Stimulated activated naive B cell treated with anti-CD40 and anti-IgM and Interleukin-4, amounts not matched to agents 10 μg/mL and 1 μg/mL and 100 μg/mL, for 72 hours (primary cell): Measurements from ENCODE around the gene OTC.

Experiments
- ATAC-seq, 2 donors: fragments of 150-1000 bp; cut with Tn5 transposase; replicated peaks; 2 replicates each; pipeline ENCODE4 v1.10.0; 2021; ENCODE audit warnings: moderate library complexity in 1 of 2
- DNase-seq: peaks from one replicate; pipeline ENCODE4 v3.0.0; 2021
- H3K27ac Mint-ChIP-seq: one replicate; pipeline ENCODE4 v1.8.0; 2022; ENCODE audit warnings: mild to moderate bottlenecking, mixed read lengths
- H3K27me3 Mint-ChIP-seq, 2 donors: one replicate each; pipeline ENCODE4 v1.8.0; 2022; ENCODE audit warnings: mixed read lengths in 2 of 2
- H3K36me3 Mint-ChIP-seq, 2 donors: one replicate each; pipeline ENCODE4 v1.8.0; 2022; ENCODE audit warnings: mixed read lengths in 2 of 2, mild to moderate bottlenecking in 1 of 2
- H3K4me1 Mint-ChIP-seq, 2 donors: one replicate each; pipeline ENCODE4 v1.8.0; 2022; ENCODE audit warnings: mixed read lengths in 2 of 2, mild to moderate bottlenecking in 1 of 2
- H3K4me3 Mint-ChIP-seq, 2 donors: one replicate each; pipeline ENCODE4 v1.8.0; 2022; ENCODE audit warnings: mild to moderate bottlenecking in 2 of 2, mixed read lengths in 2 of 2, moderate library complexity in 1 of 2
- H3K9me3 Mint-ChIP-seq, 2 donors: one replicate each; pipeline ENCODE4 v1.8.0; 2022; ENCODE audit warnings: mixed read lengths in 2 of 2, mild to moderate bottlenecking in 1 of 2

OTC gene

GRCh38 chrX:38376747-38377146 is 24.3 kb downstream of the OTC start:
- peaks cover 0 to 3% of the 10 kb centered on the region in 2 donors for H3K9me3 Mint-ChIP-seq
- no peak for DNase-seq
- peaks cover 11 to 14% of the 10 kb centered on the region in 2 donors for H3K27me3 Mint-ChIP-seq
- H3K4me1 Mint-ChIP-seq: no peaks in the 10 kb centered on the region
- no peaks in the 10 kb centered on the region for H3K36me3 Mint-ChIP-seq
- no peak for ATAC-seq
- no peak overlapping the region for H3K4me3 Mint-ChIP-seq
- no peak overlapping the region for H3K27ac Mint-ChIP-seq

- H3K4me3 Mint-ChIP-seq: no peak overlapping the region
Observed at GRCh38 chrX:38379088-38379487, 26.7 kb downstream of the OTC start.

GRCh38 chrX:38382663-38383062 is 30.3 kb downstream of the OTC start:
- no peaks in the 10 kb centered on the region for H3K36me3 Mint-ChIP-seq
- ATAC-seq (no peak), DNase-seq (no peak)
- H3K4me3 Mint-ChIP-seq: no peak overlapping the region
- H3K27me3 Mint-ChIP-seq: peaks cover 7 to 9% of the 10 kb centered on the region in 2 donors
- no peak overlapping the region for H3K27ac Mint-ChIP-seq
- H3K9me3 Mint-ChIP-seq: peaks cover 0 to 2% of the 10 kb centered on the region in 2 donors
- no peaks in the 10 kb centered on the region for H3K4me1 Mint-ChIP-seq

More at GRCh38 chrX:38379088-38379487, 26.7 kb downstream of the OTC start:
- Mint-ChIP-seq H3K4me1 (no peaks in the 10 kb centered on the region), H3K9me3 (peaks cover 0 to 3% of the 10 kb centered on the region in 2 donors), H3K27ac (no peak overlapping the region), H3K36me3 (no peaks in the 10 kb centered on the region), H3K27me3 (peaks cover 8 to 11% of the 10 kb centered on the region in 2 donors)
- DNase-seq: no peak
- ATAC-seq: no peak

DNA sequence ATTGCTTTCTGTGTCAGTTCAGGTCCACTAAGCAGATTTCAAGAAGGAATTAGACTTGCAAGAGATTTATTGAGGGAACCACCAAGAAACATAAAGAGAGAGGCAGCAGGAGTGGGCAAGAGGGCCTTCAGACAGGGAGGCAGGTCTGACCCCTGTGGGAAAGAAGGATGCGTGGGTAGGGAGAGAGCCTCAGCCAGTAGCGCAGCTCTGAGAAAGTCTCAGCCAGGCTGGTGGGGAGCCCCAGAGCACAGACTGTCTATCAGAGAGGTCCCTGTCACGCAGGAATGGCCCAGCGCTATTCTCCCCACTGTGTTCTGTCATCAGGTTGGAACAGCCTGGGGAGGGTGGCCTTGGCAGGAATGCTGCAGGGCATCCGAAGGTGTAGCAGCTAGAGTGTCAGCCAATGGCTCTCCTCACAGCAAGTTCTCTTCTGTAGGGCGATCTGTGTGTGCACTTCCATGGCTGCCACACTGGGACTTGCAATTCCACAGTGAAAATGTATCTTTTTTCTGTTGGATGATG is 48.0 kb downstream of the OTC start:
- no peak overlapping the region for H3K4me3 Mint-ChIP-seq
- H3K27me3 Mint-ChIP-seq: peaks cover 0 to 4% of the 10 kb centered on the region in 2 donors
- no peaks in the 10 kb centered on the region for H3K9me3 Mint-ChIP-seq
- H3K36me3 Mint-ChIP-seq: no peaks in the 10 kb centered on the region
- DNase-seq (no peak), ATAC-seq (no peak)
- H3K27ac Mint-ChIP-seq: no peak overlapping the region
- no peaks in the 10 kb centered on the region for H3K4me1 Mint-ChIP-seq

- no peak overlapping the region for H3K27ac Mint-ChIP-seq
- no peaks in the 10 kb centered on the region for H3K36me3 Mint-ChIP-seq
- H3K27me3 Mint-ChIP-seq: peaks cover 0 to 10% of the 10 kb centered on the region in 2 donors
- ATAC-seq (no peak), DNase-seq (no peak)
- no peaks in the 10 kb centered on the region for H3K4me1 Mint-ChIP-seq
- H3K4me3 Mint-ChIP-seq: no peak overlapping the region
- no peaks in the 10 kb centered on the region for H3K9me3 Mint-ChIP-seq
Observed at GRCh38 chrX:38402118-38402517, 49.7 kb downstream of the OTC start.

GRCh38 chrX:38403834-38404233 is 51.4 kb downstream of the OTC start:
- ATAC-seq: no peak
- no peak for DNase-seq
- no peaks in the 10 kb centered on the region for H3K9me3 Mint-ChIP-seq
- H3K4me3 Mint-ChIP-seq: no peak overlapping the region
- no peaks in the 10 kb centered on the region for H3K36me3 Mint-ChIP-seq
- no peak overlapping the region for H3K27ac Mint-ChIP-seq
- H3K4me1 Mint-ChIP-seq: no peaks in the 10 kb centered on the region
- H3K27me3 Mint-ChIP-seq: peaks cover 5 to 15% of the 10 kb centered on the region in 2 donors

- DNase-seq (no peak), ATAC-seq (no peak)
- no peaks in the 10 kb centered on the region for H3K4me1 Mint-ChIP-seq
- no peaks in the 10 kb centered on the region for H3K36me3 Mint-ChIP-seq
- H3K27me3 Mint-ChIP-seq: peaks cover 5 to 18% of the 10 kb centered on the region in 2 donors
- H3K9me3 Mint-ChIP-seq: no peaks in the 10 kb centered on the region
- H3K27ac Mint-ChIP-seq: no peak overlapping the region
- no peak overlapping the region for H3K4me3 Mint-ChIP-seq
Observed at GRCh38 chrX:38407126-38407525, 54.7 kb downstream of the OTC start.

GRCh38 chrX:38409289-38409688 is 56.9 kb downstream of the OTC start:
- no peak for DNase-seq
- no peak for ATAC-seq
- Mint-ChIP-seq H3K27me3 (peaks cover 5 to 18% of the 10 kb centered on the region in 2 donors), H3K9me3 (no peaks in the 10 kb centered on the region), H3K4me1 (no peaks in the 10 kb centered on the region), H3K36me3 (no peaks in the 10 kb centered on the region), H3K4me3 (no peak overlapping the region), H3K27ac (no peak overlapping the region)

DNA sequence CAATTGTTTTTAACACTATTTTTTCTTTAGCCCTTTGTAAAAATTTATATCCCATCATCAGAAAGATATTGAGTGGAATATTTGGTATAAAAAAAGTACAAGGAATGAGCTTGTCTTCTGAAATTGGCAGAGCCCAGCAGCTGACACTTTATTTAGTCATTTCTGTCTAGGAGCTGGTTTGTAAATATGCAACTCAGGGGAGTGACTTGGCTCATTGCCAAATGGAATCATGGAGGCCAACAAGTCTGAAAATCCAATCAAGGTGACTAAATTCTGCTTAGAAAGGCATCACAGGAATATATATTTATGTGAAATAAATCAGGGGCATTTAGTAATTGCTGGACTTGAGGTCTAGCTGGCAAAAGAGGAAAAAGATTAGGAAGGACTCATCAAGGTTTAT is 74.4 kb downstream of the OTC start:
- Mint-ChIP-seq H3K9me3 (no peaks in the 10 kb centered on the region), H3K4me1 (no peaks in the 10 kb centered on the region), H3K4me3 (no peak overlapping the region), H3K27me3 (peaks cover 0 to 9% of the 10 kb centered on the region in 2 donors), H3K27ac (no peak overlapping the region), H3K36me3 (no peaks in the 10 kb centered on the region)
- ATAC-seq (no peak), DNase-seq (no peak)

DNA sequence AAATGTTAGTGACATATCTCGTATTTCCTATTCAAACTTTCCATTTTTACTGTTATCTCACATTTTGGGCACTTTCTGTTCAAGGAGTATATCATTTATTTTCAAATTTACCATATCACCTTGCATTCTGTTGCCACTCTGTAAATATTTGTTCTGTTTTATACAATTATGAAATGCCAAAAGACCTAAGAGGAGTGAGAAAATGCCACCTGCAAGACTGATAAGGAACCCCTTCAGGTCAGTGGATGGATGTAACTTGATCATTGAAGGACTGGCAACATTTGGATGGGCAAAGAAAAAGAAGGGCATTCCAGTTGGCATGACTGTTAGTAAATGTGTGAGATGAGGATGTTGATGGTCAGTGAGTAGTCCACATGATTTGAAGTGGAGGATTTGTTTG is 79.1 kb downstream of the OTC start:
- no peak overlapping the region for H3K27ac Mint-ChIP-seq
- no peak overlapping the region for H3K4me3 Mint-ChIP-seq
- peaks cover 0 to 14% of the 10 kb centered on the region in 2 donors for H3K27me3 Mint-ChIP-seq
- ATAC-seq (no peak), DNase-seq (no peak)
- H3K4me1 Mint-ChIP-seq: no peaks in the 10 kb centered on the region
- H3K36me3 Mint-ChIP-seq: no peaks in the 10 kb centered on the region
- no peaks in the 10 kb centered on the region for H3K9me3 Mint-ChIP-seq

- no peaks in the 10 kb centered on the region for H3K36me3 Mint-ChIP-seq
- H3K27ac Mint-ChIP-seq: no peak overlapping the region
- H3K27me3 Mint-ChIP-seq: peaks cover 0 to 22% of the 10 kb centered on the region in 2 donors
- H3K9me3 Mint-ChIP-seq: no peaks in the 10 kb centered on the region
- H3K4me3 Mint-ChIP-seq: no peak overlapping the region
- DNase-seq (no peak), ATAC-seq (no peak)
- no peaks in the 10 kb centered on the region for H3K4me1 Mint-ChIP-seq
Observed at GRCh38 chrX:38435130-38435529, 82.7 kb downstream of the OTC start.

GRCh38 chrX:38437093-38437492 is 84.7 kb downstream of the OTC start:
- DNase-seq: no peak
- Mint-ChIP-seq H3K9me3 (no peaks in the 10 kb centered on the region), H3K4me3 (no peak overlapping the region), H3K27me3 (peaks cover 0 to 17% of the 10 kb centered on the region in 2 donors), H3K36me3 (no peaks in the 10 kb centered on the region), H3K27ac (no peak overlapping the region), H3K4me1 (no peaks in the 10 kb centered on the region)
- no peak for ATAC-seq

DNA sequence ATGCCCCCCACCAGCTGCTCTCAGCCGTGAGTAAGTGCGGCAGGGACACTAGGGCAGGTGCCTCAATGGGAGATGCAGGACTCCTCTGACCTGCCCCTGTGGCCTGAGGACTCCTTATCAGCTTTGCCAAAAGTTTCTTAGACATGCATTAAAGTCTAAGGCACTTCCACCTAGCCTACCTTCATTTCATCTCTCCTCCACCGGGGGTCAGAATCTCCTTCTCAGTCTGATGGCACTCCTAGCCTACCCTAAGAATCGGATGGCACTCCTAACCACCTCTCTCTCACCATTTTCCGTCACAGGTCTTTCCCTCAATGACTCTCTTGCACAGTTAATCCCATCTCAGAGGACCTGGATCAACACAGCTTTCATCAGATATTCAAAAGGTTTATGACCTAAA is 85.9 kb downstream of the OTC start:
- peaks cover 0 to 24% of the 10 kb centered on the region in 2 donors for H3K27me3 Mint-ChIP-seq

DNA sequence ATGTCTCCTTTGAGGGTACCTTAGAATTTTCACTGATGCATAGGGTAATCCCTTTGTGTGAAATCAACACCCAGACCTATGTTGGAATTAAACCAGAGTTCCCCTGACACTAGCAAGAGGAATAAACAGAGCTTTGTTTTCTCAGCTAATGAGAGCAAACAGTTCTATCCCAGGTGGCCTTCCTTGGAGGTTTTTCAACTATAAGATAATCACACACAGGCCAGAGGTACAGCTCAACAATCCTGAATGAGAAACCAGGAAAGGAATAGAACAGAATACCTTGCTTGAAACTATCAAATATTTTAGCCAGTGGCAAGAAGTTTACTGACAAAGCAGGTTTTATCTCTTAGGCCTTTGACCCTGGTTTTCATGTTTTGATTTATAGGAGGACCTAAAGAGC is 100.2 kb downstream of the OTC start:
- no peak for DNase-seq
- Mint-ChIP-seq H3K27ac (no peak overlapping the region), H3K4me1 (no peaks in the 10 kb centered on the region), H3K36me3 (no peaks in the 10 kb centered on the region), H3K4me3 (no peak overlapping the region), H3K9me3 (no peaks in the 10 kb centered on the region), H3K27me3 (peaks cover 0 to 10% of the 10 kb centered on the region in 2 donors)
- ATAC-seq: no peak

More for the DNA sequence above, 85.9 kb downstream of the OTC start:
- Mint-ChIP-seq H3K4me1 (no peaks in the 10 kb centered on the region), H3K9me3 (no peaks in the 10 kb centered on the region), H3K4me3 (no peak overlapping the region), H3K27ac (no peak overlapping the region), H3K36me3 (no peaks in the 10 kb centered on the region)
- ATAC-seq (no peak), DNase-seq (no peak)

GRCh38 chrX:38458071-38458470 is 105.7 kb downstream of the OTC start:
- no peak overlapping the region for H3K27ac Mint-ChIP-seq
- no peaks in the 10 kb centered on the region for H3K4me1 Mint-ChIP-seq
- no peak overlapping the region for H3K4me3 Mint-ChIP-seq
- peaks cover 0 to 1% of the 10 kb centered on the region in 2 donors for H3K9me3 Mint-ChIP-seq
- ATAC-seq (no peak), DNase-seq (no peak)
- H3K36me3 Mint-ChIP-seq: no peaks in the 10 kb centered on the region
- H3K27me3 Mint-ChIP-seq: peaks cover 0 to 8% of the 10 kb centered on the region in 2 donors

GRCh38 chrX:38462257-38462656 is 109.9 kb downstream of the OTC start:
- Mint-ChIP-seq H3K9me3 (peaks cover 0 to 3% of the 10 kb centered on the region in 2 donors), H3K4me3 (no peak overlapping the region), H3K27ac (no peak overlapping the region), H3K36me3 (no peaks in the 10 kb centered on the region), H3K27me3 (peaks cover 0 to 19% of the 10 kb centered on the region in 2 donors), H3K4me1 (no peaks in the 10 kb centered on the region)
- ATAC-seq: no peak
- DNase-seq: no peak
